ENCODE data around the gene SCT. TPM values are rescaled to one million over a fixed set of nuclear protein-coding genes. Genes with fewer than 3 reads are reported as not detected.

The SCT gene
- polyA plus RNA-seq, 1 donor from 2014 or later, result not detected

DNA sequence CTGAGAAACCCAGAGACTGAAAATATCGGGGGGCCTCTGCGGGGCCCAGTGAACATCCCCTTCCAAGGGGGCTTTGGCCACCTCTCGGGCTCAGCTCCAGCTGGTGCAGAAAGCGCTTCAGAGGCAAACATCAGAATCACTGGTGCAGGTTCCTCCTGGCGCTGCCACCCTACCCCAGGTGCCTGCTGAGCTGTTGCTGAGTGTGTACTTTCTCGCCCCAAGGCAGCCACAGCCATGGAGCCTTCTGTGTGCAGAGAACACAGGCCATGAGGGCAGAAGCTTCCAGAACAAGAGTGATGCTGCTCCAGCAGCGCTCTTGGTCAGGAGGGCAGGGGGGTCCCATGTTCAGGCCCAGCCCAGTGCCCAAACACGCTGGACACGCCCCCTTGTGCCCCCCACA lies 16.4 kb upstream of the SCT start:
- no peak overlapping the region for H3K4me2 ChIP-seq (ENCODE audit: low read length)
- no peaks in the 10 kb centered on the region for H3K9me2 ChIP-seq (ENCODE audit: insufficient read depth, low read length)
- H3K9ac ChIP-seq (ENCODE audit: low read length), result no peak overlapping the region
- no peaks in the 10 kb centered on the region for H3K9me3 ChIP-seq (ENCODE audit: low read length)
- peaks cover 3% of the 10 kb centered on the region for H4K20me1 ChIP-seq (ENCODE audit: insufficient read depth)
- H3K4me3 ChIP-seq (ENCODE audit: low read length), result no peak overlapping the region
- H3K27me3 ChIP-seq (ENCODE audit: insufficient read depth, low read depth, low read length), result peaks cover 9% of the 10 kb centered on the region
- no peak overlapping the region for H2AFZ ChIP-seq (ENCODE audit: low read depth, low read length)
- no peaks in the 10 kb centered on the region for H3F3A ChIP-seq (ENCODE audit: insufficient read depth, low read length, poor library complexity, severe bottlenecking)
- TF ChIP-seq EZH2 (IDR thresholded peaks at IDR 0.05; ENCODE audit: borderline replicate concordance, insufficient read depth, low read length, poor library complexity, severe bottlenecking) (no peak), MXI1 (conservative IDR thresholded peaks at IDR 0.05; ENCODE audit: poor library complexity, severe bottlenecking) (no peak), SMC3 (conservative IDR thresholded peaks at IDR 0.05; ENCODE audit: poor library complexity) (no peak), POLR2AphosphoS5 (IDR thresholded peaks at IDR 0.05) (no peak), TAF1 (IDR thresholded peaks at IDR 0.05; ENCODE audit: low read depth) (no peak), RAD21 (conservative IDR thresholded peaks at IDR 0.05) (no peak), EP300 (conservative IDR thresholded peaks at IDR 0.05; ENCODE audit: poor library complexity, severe bottlenecking) (no peak)
- TF ChIP-seq, protein P1, sequence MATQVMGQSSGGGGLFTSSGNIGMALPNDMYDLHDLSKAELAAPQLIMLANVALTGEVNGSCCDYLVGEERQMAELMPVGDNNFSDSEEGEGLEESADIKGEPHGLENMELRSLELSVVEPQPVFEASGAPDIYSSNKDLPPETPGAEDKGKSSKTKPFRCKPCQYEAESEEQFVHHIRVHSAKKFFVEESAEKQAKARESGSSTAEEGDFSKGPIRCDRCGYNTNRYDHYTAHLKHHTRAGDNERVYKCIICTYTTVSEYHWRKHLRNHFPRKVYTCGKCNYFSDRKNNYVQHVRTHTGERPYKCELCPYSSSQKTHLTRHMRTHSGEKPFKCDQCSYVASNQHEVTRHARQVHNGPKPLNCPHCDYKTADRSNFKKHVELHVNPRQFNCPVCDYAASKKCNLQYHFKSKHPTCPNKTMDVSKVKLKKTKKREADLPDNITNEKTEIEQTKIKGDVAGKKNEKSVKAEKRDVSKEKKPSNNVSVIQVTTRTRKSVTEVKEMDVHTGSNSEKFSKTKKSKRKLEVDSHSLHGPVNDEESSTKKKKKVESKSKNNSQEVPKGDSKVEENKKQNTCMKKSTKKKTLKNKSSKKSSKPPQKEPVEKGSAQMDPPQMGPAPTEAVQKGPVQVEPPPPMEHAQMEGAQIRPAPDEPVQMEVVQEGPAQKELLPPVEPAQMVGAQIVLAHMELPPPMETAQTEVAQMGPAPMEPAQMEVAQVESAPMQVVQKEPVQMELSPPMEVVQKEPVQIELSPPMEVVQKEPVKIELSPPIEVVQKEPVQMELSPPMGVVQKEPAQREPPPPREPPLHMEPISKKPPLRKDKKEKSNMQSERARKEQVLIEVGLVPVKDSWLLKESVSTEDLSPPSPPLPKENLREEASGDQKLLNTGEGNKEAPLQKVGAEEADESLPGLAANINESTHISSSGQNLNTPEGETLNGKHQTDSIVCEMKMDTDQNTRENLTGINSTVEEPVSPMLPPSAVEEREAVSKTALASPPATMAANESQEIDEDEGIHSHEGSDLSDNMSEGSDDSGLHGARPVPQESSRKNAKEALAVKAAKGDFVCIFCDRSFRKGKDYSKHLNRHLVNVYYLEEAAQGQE (IDR thresholded peaks at IDR 0.05; ENCODE audit: borderline replicate concordance), result no peak
- TF ChIP-seq, protein P2, sequence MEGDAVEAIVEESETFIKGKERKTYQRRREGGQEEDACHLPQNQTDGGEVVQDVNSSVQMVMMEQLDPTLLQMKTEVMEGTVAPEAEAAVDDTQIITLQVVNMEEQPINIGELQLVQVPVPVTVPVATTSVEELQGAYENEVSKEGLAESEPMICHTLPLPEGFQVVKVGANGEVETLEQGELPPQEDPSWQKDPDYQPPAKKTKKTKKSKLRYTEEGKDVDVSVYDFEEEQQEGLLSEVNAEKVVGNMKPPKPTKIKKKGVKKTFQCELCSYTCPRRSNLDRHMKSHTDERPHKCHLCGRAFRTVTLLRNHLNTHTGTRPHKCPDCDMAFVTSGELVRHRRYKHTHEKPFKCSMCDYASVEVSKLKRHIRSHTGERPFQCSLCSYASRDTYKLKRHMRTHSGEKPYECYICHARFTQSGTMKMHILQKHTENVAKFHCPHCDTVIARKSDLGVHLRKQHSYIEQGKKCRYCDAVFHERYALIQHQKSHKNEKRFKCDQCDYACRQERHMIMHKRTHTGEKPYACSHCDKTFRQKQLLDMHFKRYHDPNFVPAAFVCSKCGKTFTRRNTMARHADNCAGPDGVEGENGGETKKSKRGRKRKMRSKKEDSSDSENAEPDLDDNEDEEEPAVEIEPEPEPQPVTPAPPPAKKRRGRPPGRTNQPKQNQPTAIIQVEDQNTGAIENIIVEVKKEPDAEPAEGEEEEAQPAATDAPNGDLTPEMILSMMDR (IDR thresholded peaks at IDR 0.05; ENCODE audit: poor library complexity, severe bottlenecking), result no peak
- no peak overlapping the region for H3K27ac ChIP-seq (ENCODE audit: low read length)
- H3K36me3 ChIP-seq (ENCODE audit: insufficient read depth, low read length), result no peaks in the 10 kb centered on the region
- no peaks in the 10 kb centered on the region for H3K79me2 ChIP-seq (replicated peaks; ENCODE audit: insufficient read depth, low read length)

DNA sequence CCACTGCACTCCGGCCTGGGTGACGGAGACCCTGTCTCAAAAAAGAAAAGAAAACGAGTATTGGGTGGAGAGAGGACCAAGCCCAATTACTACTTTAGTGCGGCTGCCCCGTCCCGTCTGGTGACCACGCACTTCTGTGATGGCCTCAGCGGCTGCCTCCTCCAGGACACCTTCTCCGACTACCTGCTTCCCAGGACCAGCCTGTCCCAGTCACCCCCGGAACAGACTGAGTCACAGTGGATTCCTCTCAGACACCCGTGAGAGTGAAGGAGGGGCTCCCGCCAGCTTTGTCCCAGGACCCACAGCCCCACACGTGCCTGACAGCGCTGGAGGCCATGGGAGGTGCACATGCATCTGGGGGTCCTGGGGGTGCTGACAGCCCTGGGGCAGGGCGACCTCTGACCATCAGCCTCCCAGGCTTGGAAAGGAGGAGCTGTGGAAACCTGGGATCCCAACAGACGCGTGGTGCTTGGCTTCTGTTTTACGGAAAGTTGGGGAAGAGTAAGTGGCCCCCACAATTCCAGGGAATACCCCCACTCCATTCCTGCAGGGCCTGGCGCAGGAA lies 14.9 kb upstream of the SCT start:
- Histone ChIP-seq H3K79me2 (replicated peaks; ENCODE audit: insufficient read depth, low read length) (no peaks in the 10 kb centered on the region), H3K9ac (ENCODE audit: low read length) (no peak overlapping the region), H3K9me2 (ENCODE audit: insufficient read depth, low read length) (no peaks in the 10 kb centered on the region), H3K9me3 (ENCODE audit: low read length) (no peaks in the 10 kb centered on the region), H3K36me3 (ENCODE audit: insufficient read depth, low read length) (no peaks in the 10 kb centered on the region), H3K4me2 (ENCODE audit: low read length) (no peak overlapping the region), H3F3A (ENCODE audit: insufficient read depth, low read length, poor library complexity, severe bottlenecking) (no peaks in the 10 kb centered on the region), H3K27ac (ENCODE audit: low read length) (no peak overlapping the region), H4K20me1 (ENCODE audit: insufficient read depth) (peaks cover 12% of the 10 kb centered on the region), H3K27me3 (ENCODE audit: insufficient read depth, low read depth, low read length) (peaks cover 21% of the 10 kb centered on the region), H2AFZ (ENCODE audit: low read depth, low read length) (no peak overlapping the region), H3K4me3 (ENCODE audit: low read length) (no peak overlapping the region)
- TF ChIP-seq MXI1 (conservative IDR thresholded peaks at IDR 0.05; ENCODE audit: poor library complexity, severe bottlenecking) (no peak), EZH2 (IDR thresholded peaks at IDR 0.05; ENCODE audit: borderline replicate concordance, insufficient read depth, low read length, poor library complexity, severe bottlenecking) (no peak), POLR2AphosphoS5 (IDR thresholded peaks at IDR 0.05) (no peak), SMC3 (conservative IDR thresholded peaks at IDR 0.05; ENCODE audit: poor library complexity) (no peak), TAF1 (IDR thresholded peaks at IDR 0.05; ENCODE audit: low read depth) (no peak), RAD21 (conservative IDR thresholded peaks at IDR 0.05) (no peak), EP300 (conservative IDR thresholded peaks at IDR 0.05; ENCODE audit: poor library complexity, severe bottlenecking) (no peak)
- TF ChIP-seq, protein P1 (IDR thresholded peaks at IDR 0.05; ENCODE audit: borderline replicate concordance), result no peak
- TF ChIP-seq, protein P2 (IDR thresholded peaks at IDR 0.05; ENCODE audit: poor library complexity, severe bottlenecking), result no peak

Measured in neural cell (in vitro differentiated cells).